Measurements from ENCODE around the gene ZSCAN4.

- no peak for TF ChIP-seq SP1 (IDR thresholded peaks at IDR 0.05)
- TF ChIP-seq CTCF (IDR thresholded peaks at IDR 0.05; ENCODE audit: low read depth, low read length, missing input control): no peak
- no peak for TF ChIP-seq REST (IDR thresholded peaks at IDR 0.05)
- no peak for TF ChIP-seq ZBTB33 (IDR thresholded peaks at IDR 0.05)
- no peak for TF ChIP-seq EGR1 (IDR thresholded peaks at IDR 0.05; ENCODE audit: low read depth in 2 of 2)
- no peak for TF ChIP-seq MAX (IDR thresholded peaks at IDR 0.05)
- no peak for TF ChIP-seq TAF1 (conservative IDR thresholded peaks at IDR 0.05)
- TF ChIP-seq YY1 (IDR thresholded peaks at IDR 0.05): no peak
- no peak for TF ChIP-seq JUND (IDR thresholded peaks at IDR 0.05)
- TF ChIP-seq GABPA (IDR thresholded peaks at IDR 0.05 in 1 of 2, conservative IDR thresholded peaks at IDR 0.05 in 1 of 2): no peak
Observed at GRCh38 chr19:57643734-57644133, 25.0 kb upstream of the ZSCAN4 start.
